Trophoblast cell (in vitro differentiated cells and primary cell): ENCODE results near the gene C20orf173.

Source experiments
- DNase-seq, 2 donors: peaks; one replicate each; pipeline ENCODE4 v3.0.0-alpha.2; 2016
- H2AFZ ChIP-seq: 2 replicates; pipeline ENCODE4 v1.6.1; 2013; ENCODE audit warnings: low read length, moderate library complexity, mild to moderate bottlenecking; ENCODE audit not compliant: insufficient read depth, poor library complexity
- H2AK5ac ChIP-seq: 2 replicates; pipeline ENCODE4 v1.6.1; 2013; ENCODE audit warnings: mild to moderate bottlenecking, low read length
- H2BK120ac ChIP-seq: 2 replicates; pipeline ENCODE4 v1.6.1; 2013; ENCODE audit warnings: low read length, mild to moderate bottlenecking, moderate library complexity; ENCODE audit not compliant: insufficient read depth, poor library complexity
- H2BK12ac ChIP-seq: 2 replicates; pipeline ENCODE4 v1.6.1; 2013; ENCODE audit warnings: mild to moderate bottlenecking, low read length, moderate library complexity
- H2BK5ac ChIP-seq: 2 replicates; pipeline ENCODE4 v1.6.1; 2013; ENCODE audit warnings: low read length, low read depth, moderate library complexity, mild to moderate bottlenecking; ENCODE audit not compliant: poor library complexity
- H3K14ac ChIP-seq: 2 replicates; pipeline ENCODE4 v1.6.1; 2013; ENCODE audit warnings: mild to moderate bottlenecking, low read length
- H3K18ac ChIP-seq: 2 replicates; pipeline ENCODE4 v1.6.1; 2013; ENCODE audit warnings: mild to moderate bottlenecking, low read length
- H3K23ac ChIP-seq: 2 replicates; pipeline ENCODE4 v1.6.1; 2013; ENCODE audit warnings: low read length
- H3K27ac ChIP-seq: 2 replicates; pipeline ENCODE4 v1.5.1; 2013; ENCODE audit warnings: low read depth, mild to moderate bottlenecking, inconsistent platforms, low read length, moderate library complexity
- H3K27me3 ChIP-seq: 2 replicates; pipeline ENCODE4 v1.6.1; 2013; ENCODE audit warnings: inconsistent platforms, mild to moderate bottlenecking, low read length, moderate library complexity; ENCODE audit not compliant: insufficient read depth
- H3K36me3 ChIP-seq, 2 experiments: 1 replicate in 1 of 2; 2 replicates in 1 of 2; pipeline ENCODE4 v1.6.1; 2013; ENCODE audit warnings: low read length in 2 of 2, mild to moderate bottlenecking in 2 of 2, moderate library complexity in 1 of 2; ENCODE audit not compliant: insufficient read depth in 2 of 2, control insufficient read depth in 1 of 2
- H3K4ac ChIP-seq: 2 replicates; pipeline ENCODE4 v1.6.1; 2013; ENCODE audit warnings: low read depth, mild to moderate bottlenecking, low read length, moderate library complexity
- H3K4me1 ChIP-seq, 2 experiments: 1 replicate in 1 of 2; 2 replicates in 1 of 2; pipeline ENCODE4 v1.6.1; 2013; ENCODE audit warnings: low read length in 2 of 2, mild to moderate bottlenecking in 2 of 2, moderate library complexity in 1 of 2; ENCODE audit not compliant: insufficient read depth in 2 of 2, control insufficient read depth in 1 of 2
- H3K4me2 ChIP-seq: 2 replicates; pipeline ENCODE4 v1.6.1; 2013; ENCODE audit warnings: inconsistent platforms, mild to moderate bottlenecking, low read length, moderate library complexity
- H3K4me3 ChIP-seq: 2 replicates; pipeline ENCODE4 v1.5.1; 2013; ENCODE audit warnings: mild to moderate bottlenecking, low read depth, low read length, inconsistent platforms
- H3K79me1 ChIP-seq: one replicate; pipeline ENCODE4 v1.6.1; 2013; ENCODE audit warnings: low read length
- H3K79me2 ChIP-seq: 2 replicates; pipeline ENCODE4 v1.6.1; 2013; ENCODE audit warnings: low read length, mild to moderate bottlenecking; ENCODE audit not compliant: control insufficient read depth, insufficient read depth, poor library complexity
- H3K9ac ChIP-seq: 2 replicates; pipeline ENCODE4 v1.6.1; 2013; ENCODE audit warnings: mild to moderate bottlenecking, low read length
- H3K9me3 ChIP-seq: 2 replicates; pipeline ENCODE4 v1.6.1; 2013; ENCODE audit warnings: low read depth, mild to moderate bottlenecking, control low read depth, inconsistent platforms, low read length; ENCODE audit not compliant: insufficient read depth
- H4K12ac ChIP-seq: 2 replicates; pipeline ENCODE4 v1.6.1; 2013; ENCODE audit warnings: low read depth, mild to moderate bottlenecking, low read length, moderate library complexity
- H4K8ac ChIP-seq: 2 replicates; pipeline ENCODE4 v1.6.1; 2013; ENCODE audit warnings: low read depth, mild to moderate bottlenecking, low read length, moderate library complexity
- H4K91ac ChIP-seq: one replicate; pipeline ENCODE4 v1.6.1; 2013; ENCODE audit warnings: low read depth, mild to moderate bottlenecking, low read length, moderate library complexity
- WGBS: extraction: QIAGEN DNeasy Blood & Tissue Kit; methylation state at CpG from one replicate; pipeline ENCODE4 v1.1.7; 2013; ENCODE audit warnings: missing lambda C conversion rate; ENCODE audit not compliant: insufficient read length, insufficient coverage; ENCODE audit errors: extremely low coverage; 5-methylcytosine and 5-hydroxymethylcytosine counted together

C20orf173 gene

GRCh38 chr20:35515949-35516645 lies 13.4 kb downstream of the C20orf173 start:
- H3K18ac ChIP-seq, result no peak overlapping the region
- no peak overlapping the region for H3K4me2 ChIP-seq
- H4K8ac ChIP-seq, result peak overlapping the region; percentile 42
- peaks cover 13 to 14% of the 10 kb centered on the region in 2 experiments for H3K36me3 ChIP-seq
- H3K9me3 ChIP-seq, result no peaks in the 10 kb centered on the region
- H3K9ac ChIP-seq, result no peak overlapping the region
- peak overlapping the region; percentile 22 for H2AK5ac ChIP-seq
- WGBS, result no CpG with 5 or more reads among the region's 3 CpGs
- H3K4me1 ChIP-seq, result peaks cover 13 to 15% of the 10 kb centered on the region in 2 experiments
- DNase-seq, result peak; percentile 95
- no peak overlapping the region for H3K14ac ChIP-seq
- no peaks in the 10 kb centered on the region for H3K79me2 ChIP-seq
- peak overlapping the region; percentile 3 for H2BK5ac ChIP-seq
- no peak overlapping the region for H3K4ac ChIP-seq
- no peak overlapping the region for H3K23ac ChIP-seq
- peak overlapping the region; percentile 51 for H2BK12ac ChIP-seq
- H3K27me3 ChIP-seq, result no peaks in the 10 kb centered on the region
- peak overlapping the region; percentile 67 for H4K91ac ChIP-seq
- H3K27ac ChIP-seq, result peak overlapping the region; percentile 11
- no peak overlapping the region for H3K4me3 ChIP-seq
- peaks cover 4% of the 10 kb centered on the region for H3K79me1 ChIP-seq
- H2BK120ac ChIP-seq, result peak overlapping the region; percentile 64
- H2AFZ ChIP-seq, result no peak overlapping the region
- no peak overlapping the region for H4K12ac ChIP-seq

DNA sequence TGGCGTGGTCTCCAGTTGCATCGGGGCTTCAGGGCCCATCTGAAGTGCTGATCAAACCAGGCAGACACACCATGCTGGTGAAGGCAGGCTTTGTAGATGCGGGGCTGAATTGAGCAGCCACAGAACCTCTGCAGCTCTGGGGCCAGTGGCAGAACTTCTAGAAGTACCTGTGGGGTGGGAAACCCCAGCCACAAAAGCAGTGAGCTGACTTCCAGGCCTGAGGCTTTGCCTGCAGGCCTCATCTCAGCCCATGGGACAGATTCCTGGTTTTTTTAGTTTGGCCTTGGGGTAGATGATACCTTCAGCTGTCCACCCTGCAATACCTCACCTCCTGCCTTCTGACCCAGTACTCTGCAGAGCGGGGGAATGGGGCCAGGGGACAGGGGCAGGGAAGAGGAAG lies 14.1 kb downstream of the C20orf173 start:
- peaks cover 13 to 15% of the 10 kb centered on the region in 2 experiments for H3K4me1 ChIP-seq
- no peak overlapping the region for H2AFZ ChIP-seq
- H3K23ac ChIP-seq, result no peak overlapping the region
- H3K79me2 ChIP-seq, result no peaks in the 10 kb centered on the region
- H4K91ac ChIP-seq, result no peak overlapping the region
- H3K18ac ChIP-seq, result no peak overlapping the region
- no peaks in the 10 kb centered on the region for H3K27me3 ChIP-seq
- WGBS, result no CpG with 5 or more reads among the region's 4 CpGs
- H3K9me3 ChIP-seq, result no peaks in the 10 kb centered on the region
- H4K8ac ChIP-seq, result no peak overlapping the region
- no peak overlapping the region for H4K12ac ChIP-seq
- H2BK12ac ChIP-seq, result no peak overlapping the region
- no peak overlapping the region for H2AK5ac ChIP-seq
- H3K4ac ChIP-seq, result no peak overlapping the region
- no peak overlapping the region for H3K4me3 ChIP-seq
- H3K79me1 ChIP-seq, result peaks cover 4% of the 10 kb centered on the region
- H3K9ac ChIP-seq, result no peak overlapping the region
- no peak overlapping the region for H2BK5ac ChIP-seq
- no peak overlapping the region for H3K4me2 ChIP-seq
- no peak overlapping the region for H3K14ac ChIP-seq
- peaks cover 13 to 14% of the 10 kb centered on the region in 2 experiments for H3K36me3 ChIP-seq
- H3K27ac ChIP-seq, result no peak overlapping the region
- H2BK120ac ChIP-seq, result no peak overlapping the region
- DNase-seq, result peak; percentile 97 to 98

DNA sequence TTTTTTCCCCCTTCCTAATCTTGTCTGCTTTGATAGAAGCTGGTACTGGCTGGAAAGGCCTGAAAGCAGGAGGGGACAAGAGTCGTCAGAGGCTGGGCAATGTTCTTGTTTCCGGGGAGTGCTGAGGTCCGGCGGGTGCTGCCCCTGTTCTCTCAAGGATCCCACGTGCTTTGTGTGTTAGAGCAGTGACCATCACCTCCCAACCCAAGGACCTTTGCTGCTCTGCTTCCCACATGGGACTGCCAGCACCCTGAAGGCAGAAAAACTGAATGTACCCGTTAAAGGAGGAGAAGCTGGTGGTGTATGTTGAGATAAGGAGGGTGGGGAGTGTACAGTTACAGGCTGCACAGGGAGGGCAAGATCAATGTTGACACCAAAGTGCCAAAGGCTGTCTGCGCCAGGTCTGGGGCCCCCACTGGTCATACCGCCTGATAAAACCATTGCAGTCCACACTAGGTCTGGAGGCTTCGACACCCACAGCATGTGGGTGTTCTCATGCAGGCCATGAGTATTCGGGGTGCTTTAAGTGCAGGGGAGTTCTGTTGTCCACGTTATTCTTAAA lies 15.0 kb downstream of the C20orf173 start:
- H4K91ac ChIP-seq, result no peak overlapping the region
- no peak overlapping the region for H2BK12ac ChIP-seq
- no peak overlapping the region for H3K4ac ChIP-seq
- no peaks in the 10 kb centered on the region for H3K27me3 ChIP-seq
- H3K9me3 ChIP-seq, result no peaks in the 10 kb centered on the region
- H2BK5ac ChIP-seq, result no peak overlapping the region
- H3K14ac ChIP-seq, result no peak overlapping the region
- no peak overlapping the region for H3K23ac ChIP-seq
- no peak overlapping the region for H4K12ac ChIP-seq
- no peak overlapping the region for H3K9ac ChIP-seq
- no peak overlapping the region for H3K4me2 ChIP-seq
- H3K79me1 ChIP-seq, result peaks cover 4% of the 10 kb centered on the region
- no peak overlapping the region for H4K8ac ChIP-seq
- no peak overlapping the region for H2BK120ac ChIP-seq
- no CpG with 5 or more reads among the region's 11 CpGs for WGBS
- no peaks in the 10 kb centered on the region for H3K79me2 ChIP-seq
- DNase-seq, result no peak
- no peak overlapping the region for H3K18ac ChIP-seq
- H3K4me3 ChIP-seq, result no peak overlapping the region
- peaks cover 19 to 20% of the 10 kb centered on the region in 2 experiments for H3K36me3 ChIP-seq
- H3K27ac ChIP-seq, result no peak overlapping the region
- no peak overlapping the region for H2AK5ac ChIP-seq
- H3K4me1 ChIP-seq, result peaks cover 13 to 15% of the 10 kb centered on the region in 2 experiments
- H2AFZ ChIP-seq, result no peak overlapping the region

DNA sequence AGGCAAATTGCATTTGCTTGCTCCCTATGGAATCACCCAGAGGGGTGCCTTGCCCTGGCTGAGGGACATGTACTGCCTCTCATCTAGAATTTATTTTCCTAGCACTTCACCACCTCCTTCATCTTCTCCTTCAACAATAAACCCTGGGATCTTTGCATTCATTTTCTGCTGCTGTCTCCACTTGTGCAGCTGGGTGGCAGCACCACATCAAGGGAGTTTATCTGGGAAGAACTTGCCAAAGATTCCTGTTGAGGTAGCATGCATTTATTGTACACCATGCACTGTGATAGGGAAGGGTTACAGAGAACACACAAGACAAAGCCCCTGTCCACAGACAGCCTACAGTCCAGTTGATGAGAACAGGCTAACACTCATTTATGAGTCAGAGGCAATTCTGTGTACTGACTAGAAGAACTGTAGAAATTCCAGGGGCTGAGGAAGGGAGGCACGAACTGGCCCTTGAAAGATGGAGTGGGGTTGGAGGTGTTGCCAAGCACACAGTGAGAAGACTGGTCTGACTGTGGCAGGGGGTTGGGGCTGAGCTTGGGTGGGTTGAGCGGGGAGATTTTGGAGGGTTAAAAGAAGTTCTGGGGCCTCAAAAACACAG lies 17.5 kb downstream of the C20orf173 start:
- DNase-seq, result peak; percentile 31 to 63
- H3K4ac ChIP-seq, result no peak overlapping the region
- no peak overlapping the region for H2AFZ ChIP-seq
- no peak overlapping the region for H3K18ac ChIP-seq
- no peaks in the 10 kb centered on the region for H3K79me2 ChIP-seq
- no peak overlapping the region for H3K4me3 ChIP-seq
- H3K23ac ChIP-seq, result no peak overlapping the region
- no peak overlapping the region for H4K91ac ChIP-seq
- no peak overlapping the region for H3K4me2 ChIP-seq
- no peak overlapping the region for H3K27ac ChIP-seq
- no peak overlapping the region for H4K8ac ChIP-seq
- no peak overlapping the region for H2BK120ac ChIP-seq
- no peak overlapping the region for H4K12ac ChIP-seq
- peaks cover 35% of the 10 kb centered on the region in 2 experiments for H3K36me3 ChIP-seq
- no peak overlapping the region for H3K9ac ChIP-seq
- peaks cover 12 to 15% of the 10 kb centered on the region in 2 experiments for H3K4me1 ChIP-seq
- H2BK12ac ChIP-seq, result no peak overlapping the region
- no CpG with 5 or more reads among the region's 2 CpGs for WGBS
- peaks cover 4% of the 10 kb centered on the region for H3K79me1 ChIP-seq
- no peak overlapping the region for H2BK5ac ChIP-seq
- H3K14ac ChIP-seq, result no peak overlapping the region
- H3K27me3 ChIP-seq, result no peaks in the 10 kb centered on the region
- H2AK5ac ChIP-seq, result no peak overlapping the region
- H3K9me3 ChIP-seq, result no peaks in the 10 kb centered on the region
